SK-N-SH treated with all-trans-retinoic acid at 6 μM for 48 hours (cell line): ENCODE measurements around the gene DSCAM.

Source experiments
- CREB5 ChIP-seq: fragments of 250-450 bp; sonication (Bioruptor Pico); IDR thresholded peaks from 2 replicates; pipeline ENCODE4 v1.5.1; 2020; ENCODE audit warnings: low read depth, mild to moderate bottlenecking, moderate library complexity
- CSDC2 ChIP-seq: fragments of 250-450 bp; sonication (Bioruptor Pico); IDR thresholded peaks from 2 replicates; pipeline ENCODE4 v1.5.0; 2020; ENCODE audit warnings: mild to moderate bottlenecking, moderate library complexity
- ESRRG ChIP-seq: fragments of 250-450 bp; sonication (Bioruptor Pico); IDR thresholded peaks from 2 replicates; pipeline ENCODE4 v1.6.1; 2021; ENCODE audit warnings: mild to moderate bottlenecking
- ISL1 ChIP-seq: fragments of 250-450 bp; sonication (Bioruptor Pico); IDR thresholded peaks from 2 replicates; pipeline ENCODE4 v2.1.2; 2022; ENCODE audit warnings: mild to moderate bottlenecking, moderate library complexity
- PPARA ChIP-seq: fragments of 250-450 bp; sonication (Bioruptor Pico); IDR thresholded peaks from 2 replicates; pipeline ENCODE4 v1.5.0; 2020; ENCODE audit warnings: mild to moderate bottlenecking, borderline replicate concordance
- RARB ChIP-seq: fragments of 250-450 bp; sonication (Bioruptor Pico); IDR thresholded peaks from 2 replicates; pipeline ENCODE4 v1.8.0; 2021; ENCODE audit warnings: mild to moderate bottlenecking, moderate library complexity
- SNAI2 ChIP-seq: fragments of 250-450 bp; sonication (Bioruptor Pico); IDR thresholded peaks from 2 replicates; pipeline ENCODE4 v1.5.0; 2020; ENCODE audit warnings: mild to moderate bottlenecking, moderate library complexity
- ZFP3 ChIP-seq: fragments of 250-450 bp; sonication (Bioruptor Pico); IDR thresholded peaks from 2 replicates; pipeline ENCODE4 v1.5.0; 2020; ENCODE audit warnings: mild to moderate bottlenecking, moderate library complexity
- ZFP30 ChIP-seq: fragments of 450-650 bp; formaldehyde crosslinking; IDR thresholded peaks from 2 replicates; pipeline ENCODE4 v1.5.0; 2022; ENCODE audit warnings: mild to moderate bottlenecking, moderate library complexity
- ZNF565 ChIP-seq: fragments of 450-650 bp; formaldehyde crosslinking; conservative IDR thresholded peaks from 2 replicates; pipeline ENCODE4 v1.5.0; 2020; ENCODE audit warnings: low read depth, mild to moderate bottlenecking, moderate library complexity
- ZNF70 ChIP-seq: fragments of 450-650 bp; formaldehyde crosslinking; IDR thresholded peaks from 2 replicates; pipeline ENCODE4 v1.5.0; 2020; ENCODE audit warnings: mild to moderate bottlenecking, moderate library complexity
- TF ChIP-seq, protein P1 (sequence below): fragments of 250-450 bp; sonication (Bioruptor Pico); IDR thresholded peaks from 2 replicates; pipeline ENCODE4 v1.8.0; 2020; ENCODE audit warnings: mild to moderate bottlenecking, moderate library complexity, borderline replicate concordance

DNA sequence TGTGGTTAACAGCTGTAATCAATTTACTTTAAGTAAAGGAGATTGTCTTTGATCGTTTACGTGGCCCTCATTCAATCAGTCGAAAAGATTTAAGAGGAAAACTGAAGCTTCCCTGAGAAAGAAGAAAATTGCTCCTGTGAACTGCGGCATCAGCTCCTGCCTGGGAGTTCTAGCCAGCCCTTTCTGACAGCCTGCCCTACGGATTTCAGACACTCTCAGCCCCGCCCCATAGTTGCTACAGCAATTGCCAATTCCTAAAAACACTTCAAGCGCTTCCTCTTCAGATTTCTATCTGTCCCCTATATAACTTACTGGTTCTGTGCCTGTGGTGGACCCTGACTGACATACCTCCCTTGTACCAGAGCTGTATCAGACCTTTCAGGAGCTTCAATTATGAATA is 277.6 kb downstream of the DSCAM start:
- TF ChIP-seq ZNF565 (CRISPR knock-in tag) (no peak), ZNF70 (no peak), RARB (CRISPR knock-in tag) (no peak), ZFP3 (CRISPR knock-in tag) (no peak), CSDC2 (CRISPR knock-in tag) (no peak), SNAI2 (CRISPR knock-in tag) (no peak), ISL1 (CRISPR knock-in tag) (no peak), CREB5 (CRISPR knock-in tag) (no peak), ZFP30 (CRISPR knock-in tag) (no peak), PPARA (no peak), ESRRG (CRISPR knock-in tag) (no peak)
- TF ChIP-seq, protein P1, sequence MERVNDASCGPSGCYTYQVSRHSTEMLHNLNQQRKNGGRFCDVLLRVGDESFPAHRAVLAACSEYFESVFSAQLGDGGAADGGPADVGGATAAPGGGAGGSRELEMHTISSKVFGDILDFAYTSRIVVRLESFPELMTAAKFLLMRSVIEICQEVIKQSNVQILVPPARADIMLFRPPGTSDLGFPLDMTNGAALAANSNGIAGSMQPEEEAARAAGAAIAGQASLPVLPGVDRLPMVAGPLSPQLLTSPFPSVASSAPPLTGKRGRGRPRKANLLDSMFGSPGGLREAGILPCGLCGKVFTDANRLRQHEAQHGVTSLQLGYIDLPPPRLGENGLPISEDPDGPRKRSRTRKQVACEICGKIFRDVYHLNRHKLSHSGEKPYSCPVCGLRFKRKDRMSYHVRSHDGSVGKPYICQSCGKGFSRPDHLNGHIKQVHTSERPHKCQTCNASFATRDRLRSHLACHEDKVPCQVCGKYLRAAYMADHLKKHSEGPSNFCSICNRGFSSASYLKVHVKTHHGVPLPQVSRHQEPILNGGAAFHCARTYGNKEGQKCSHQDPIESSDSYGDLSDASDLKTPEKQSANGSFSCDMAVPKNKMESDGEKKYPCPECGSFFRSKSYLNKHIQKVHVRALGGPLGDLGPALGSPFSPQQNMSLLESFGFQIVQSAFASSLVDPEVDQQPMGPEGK (CRISPR knock-in tag), result no peak
